Measurements from ENCODE around the gene ISL1.

ISL1 gene

DNA sequence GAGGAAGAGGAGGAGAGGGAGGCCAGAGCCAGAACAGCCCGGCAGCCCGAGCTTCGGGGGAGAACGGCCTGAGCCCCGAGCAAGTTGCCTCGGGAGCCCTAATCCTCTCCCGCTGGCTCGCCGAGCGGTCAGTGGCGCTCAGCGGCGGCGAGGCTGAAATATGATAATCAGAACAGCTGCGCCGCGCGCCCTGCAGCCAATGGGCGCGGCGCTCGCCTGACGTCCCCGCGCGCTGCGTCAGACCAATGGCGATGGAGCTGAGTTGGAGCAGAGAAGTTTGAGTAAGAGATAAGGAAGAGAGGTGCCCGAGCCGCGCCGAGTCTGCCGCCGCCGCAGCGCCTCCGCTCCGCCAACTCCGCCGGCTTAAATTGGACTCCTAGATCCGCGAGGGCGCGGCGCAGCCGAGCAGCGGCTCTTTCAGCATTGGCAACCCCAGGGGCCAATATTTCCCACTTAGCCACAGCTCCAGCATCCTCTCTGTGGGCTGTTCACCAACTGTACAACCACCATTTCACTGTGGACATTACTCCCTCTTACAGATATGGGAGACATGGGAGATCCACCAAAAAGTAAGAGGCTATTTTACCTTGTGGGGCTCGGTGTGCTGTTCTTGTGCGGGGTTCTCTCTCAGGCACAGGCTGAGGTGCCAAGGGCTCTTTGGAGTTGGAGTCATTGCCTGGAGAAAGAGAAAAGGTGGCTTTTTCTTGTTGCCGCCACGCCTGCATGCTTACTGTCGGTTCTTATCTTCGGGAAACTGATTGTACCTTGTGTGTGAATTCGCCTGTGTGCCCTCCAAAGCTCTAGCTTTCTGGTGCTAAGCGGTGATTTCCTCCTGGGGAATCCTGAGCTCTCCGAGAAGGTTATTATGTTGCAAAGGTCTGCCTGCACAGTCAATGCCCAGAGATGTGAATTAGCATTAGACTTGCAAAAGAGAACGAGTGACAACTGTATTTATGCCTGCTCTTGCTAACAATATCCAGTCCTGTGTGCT lies at the start of gene ISL1:
ISL1 (plus strand) TSS at position 318 of the 991 bp plus-strand sequence; CDS start at position 542, 224 bp downstream.
- DNase-seq: no peak

DNA sequence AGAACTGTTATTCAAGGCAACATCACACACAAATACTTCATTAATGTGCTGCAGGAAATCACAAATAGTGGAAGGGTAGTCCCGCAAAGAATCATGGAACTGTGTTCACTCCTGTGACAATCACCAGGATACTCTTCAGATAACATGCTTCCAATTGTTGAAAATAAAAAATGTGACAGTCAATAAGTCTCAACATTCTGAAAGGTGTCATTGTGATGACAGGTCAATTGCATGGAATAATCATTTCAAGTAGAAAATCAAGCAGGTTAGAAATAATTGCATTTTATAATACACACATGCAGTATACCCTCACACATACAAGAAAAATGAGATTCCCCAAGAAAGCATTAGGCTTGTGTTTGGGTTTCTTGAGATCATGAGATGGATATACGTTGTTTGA lies 46.4 kb upstream of the ISL1 start:
- DNase-seq: no peak

DNA sequence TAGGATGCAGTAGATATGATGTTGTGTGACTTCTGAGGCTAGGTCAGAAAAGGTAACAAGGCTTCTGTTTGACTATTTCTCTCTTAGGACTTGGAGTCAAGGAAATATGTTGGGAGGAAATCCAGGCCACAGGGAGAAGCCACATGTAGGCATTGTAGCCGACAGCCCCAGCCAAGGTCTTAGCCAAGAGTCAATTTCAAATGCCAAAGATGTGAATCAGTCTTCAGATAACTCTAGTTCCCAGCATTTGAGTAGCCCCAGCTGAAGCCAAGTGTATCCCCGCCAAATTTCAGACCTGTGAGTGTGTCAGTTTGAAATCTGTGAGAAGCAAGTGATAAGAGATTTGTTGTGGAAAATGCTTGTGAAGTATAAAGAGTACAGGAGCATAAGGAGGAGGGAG lies 38.1 kb upstream of the ISL1 start:
- DNase-seq: no peak

DNA sequence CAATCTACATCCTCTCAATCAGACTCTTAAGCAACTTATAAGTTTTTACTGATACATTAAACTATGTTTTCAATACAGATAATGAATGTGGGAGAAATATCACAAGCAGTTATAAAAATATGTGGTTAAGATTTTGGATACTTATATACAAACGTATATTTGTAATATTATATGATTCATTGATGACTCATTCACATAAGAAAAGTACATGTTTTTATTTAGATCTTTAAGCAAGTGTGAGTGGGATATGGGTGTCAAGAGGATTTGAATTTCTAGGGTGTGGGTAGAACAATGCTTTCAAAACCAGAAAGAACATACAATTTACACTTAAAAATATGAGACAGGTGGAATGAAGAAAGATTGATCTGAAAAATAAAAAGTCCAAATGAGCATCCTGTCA lies 36.1 kb upstream of the ISL1 start:
- no peak for DNase-seq

DNA sequence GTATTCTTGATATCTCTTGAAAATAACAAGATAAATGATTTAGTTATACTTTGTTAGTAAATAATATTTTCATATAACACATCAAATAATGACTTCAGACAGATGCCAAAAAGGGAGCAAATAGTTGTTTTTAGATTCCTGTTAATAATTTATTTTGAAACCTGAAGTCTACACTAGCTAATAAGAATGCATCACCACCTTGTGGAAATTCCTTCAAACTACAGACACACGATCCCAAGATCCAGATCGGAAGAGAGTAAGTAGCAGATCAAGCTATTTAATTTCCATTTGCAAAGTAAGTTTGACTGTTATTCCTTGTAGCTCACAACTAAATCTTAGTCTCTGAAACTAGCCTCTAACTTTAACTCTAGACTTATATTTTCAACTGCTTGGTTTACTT lies 35.5 kb upstream of the ISL1 start:
- no peak for DNase-seq

DNA sequence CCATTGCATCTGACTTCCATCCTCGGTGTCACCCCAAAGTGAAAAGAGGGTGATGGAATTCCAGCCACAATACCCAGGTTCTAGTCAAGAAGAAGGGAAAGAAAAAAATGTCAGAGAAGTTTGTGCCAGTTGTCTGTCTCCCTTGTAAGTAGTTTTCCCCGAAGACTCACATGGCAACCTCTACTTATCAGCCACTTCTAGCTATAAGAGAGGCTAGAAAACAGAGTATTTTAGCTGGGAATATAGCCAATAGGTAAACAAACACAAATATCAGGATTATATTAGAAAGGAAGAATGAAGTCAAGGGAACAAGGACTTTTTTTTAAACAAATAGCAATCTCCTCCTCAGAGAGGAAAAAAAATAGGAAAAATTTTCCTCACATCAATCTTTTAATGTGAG lies 12.2 kb upstream of the ISL1 start:
- no peak for DNase-seq

DNA sequence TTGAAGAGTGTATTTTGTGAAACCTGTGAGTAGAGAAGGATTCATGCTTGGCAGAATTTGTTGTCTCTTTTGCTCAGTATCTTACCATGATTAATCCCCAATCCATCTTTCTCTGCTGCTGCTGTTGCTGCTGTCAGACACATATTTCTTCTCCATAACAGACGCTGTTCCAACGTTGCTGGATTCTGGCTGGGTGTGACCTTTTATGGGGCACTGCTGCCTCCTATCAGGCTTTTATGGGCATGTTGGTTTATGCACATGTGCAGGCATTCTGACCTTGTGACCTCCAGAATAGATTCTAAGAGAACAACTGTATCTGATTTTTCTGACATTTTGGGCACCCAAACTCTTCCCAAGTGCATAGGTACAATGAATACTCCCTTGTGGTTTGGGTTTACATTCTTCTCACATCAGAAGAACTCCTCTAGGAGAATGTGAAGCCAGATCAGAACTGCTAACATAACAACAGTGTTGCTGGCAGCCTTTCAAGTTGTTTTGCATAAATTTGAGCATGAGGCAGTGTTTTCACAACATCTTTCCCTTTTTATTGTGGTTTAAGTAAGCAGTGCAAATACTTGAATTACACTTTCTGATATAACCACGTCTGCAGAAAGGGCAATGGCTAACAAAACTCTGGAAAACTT lies 9.2 kb upstream of the ISL1 start:
- no peak for DNase-seq

DNA sequence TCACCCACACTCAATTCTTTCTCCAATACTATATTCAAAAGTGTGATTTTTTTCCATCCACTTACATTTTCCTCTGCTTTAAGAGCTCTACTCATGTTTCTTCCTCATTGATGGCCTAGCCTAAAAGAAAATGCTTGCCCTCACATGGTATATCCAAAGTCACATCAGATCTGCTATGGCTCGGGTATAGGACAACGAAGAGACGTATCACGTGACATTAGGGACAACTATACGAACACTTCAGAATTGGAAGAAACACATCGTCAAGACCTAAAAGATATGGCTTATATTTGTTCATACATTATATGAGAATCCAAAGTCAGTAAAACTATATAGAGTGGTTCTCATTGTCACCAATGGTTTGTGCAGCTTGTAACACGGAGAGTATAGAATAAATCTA lies 8.2 kb upstream of the ISL1 start:
- no peak for DNase-seq

DNA sequence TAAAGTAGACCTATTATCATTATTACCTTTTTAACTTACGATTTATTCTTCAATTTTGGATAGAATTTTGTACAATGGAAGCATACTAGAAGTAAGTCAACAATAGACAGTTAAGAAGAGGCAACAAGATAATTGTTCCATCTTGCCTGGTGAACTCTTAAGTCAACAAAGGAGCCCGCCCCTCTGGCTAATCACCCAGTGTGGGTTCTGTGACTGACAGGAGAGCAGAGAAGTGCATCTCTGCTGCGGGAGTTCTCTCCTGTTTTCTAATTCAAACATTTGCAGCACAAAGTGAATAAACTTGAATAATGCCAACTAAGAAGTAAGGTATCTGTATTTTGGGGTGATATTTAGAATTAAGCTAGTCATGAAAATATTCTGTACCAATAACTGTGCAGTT lies 6.7 kb upstream of the ISL1 start:
- DNase-seq: no peak

DNA sequence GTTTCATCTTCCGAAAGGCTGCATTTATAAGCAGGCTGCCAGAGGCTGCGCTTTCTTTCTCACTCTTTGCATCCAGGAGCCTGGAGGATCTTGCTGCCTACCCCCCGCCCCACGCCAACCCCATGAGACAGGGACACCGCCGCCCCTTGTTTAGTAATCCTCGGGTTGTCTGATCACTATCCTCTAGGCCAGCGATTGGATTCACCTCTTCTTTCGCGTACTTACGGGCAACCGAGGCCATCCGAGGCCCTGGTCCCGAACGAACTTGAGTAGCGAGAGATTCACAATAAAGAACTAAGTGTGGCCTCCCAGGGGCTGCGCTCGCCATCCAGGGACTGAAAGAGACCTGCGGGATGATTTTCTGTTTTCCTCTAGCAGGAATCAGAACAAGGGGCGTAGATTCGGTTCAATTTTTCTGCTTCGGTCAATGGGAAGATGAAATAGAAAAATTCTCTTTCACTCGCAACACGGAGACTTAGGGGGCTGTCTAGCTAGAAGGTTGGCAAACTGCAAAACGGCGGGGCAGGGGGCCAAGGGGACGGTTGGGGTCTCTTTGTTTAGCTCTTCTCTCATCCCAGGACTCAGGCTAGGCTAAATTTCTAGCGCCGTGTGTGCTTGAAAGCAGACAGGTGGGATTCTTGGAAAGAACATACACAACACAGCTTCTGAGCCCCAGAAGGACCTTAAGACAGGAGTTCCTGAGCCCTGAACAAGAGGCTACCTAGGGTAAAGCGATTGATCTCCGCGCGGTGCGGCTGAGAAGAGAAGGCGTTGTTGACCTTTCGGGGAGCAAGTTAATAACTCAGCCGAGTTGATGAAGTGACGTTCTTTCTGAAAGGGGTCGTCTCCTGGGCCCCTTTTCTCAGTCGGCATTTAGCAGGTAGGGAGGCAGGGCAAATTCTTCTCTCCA lies 5.8 kb upstream of the ISL1 start:
- no peak for DNase-seq

DNA sequence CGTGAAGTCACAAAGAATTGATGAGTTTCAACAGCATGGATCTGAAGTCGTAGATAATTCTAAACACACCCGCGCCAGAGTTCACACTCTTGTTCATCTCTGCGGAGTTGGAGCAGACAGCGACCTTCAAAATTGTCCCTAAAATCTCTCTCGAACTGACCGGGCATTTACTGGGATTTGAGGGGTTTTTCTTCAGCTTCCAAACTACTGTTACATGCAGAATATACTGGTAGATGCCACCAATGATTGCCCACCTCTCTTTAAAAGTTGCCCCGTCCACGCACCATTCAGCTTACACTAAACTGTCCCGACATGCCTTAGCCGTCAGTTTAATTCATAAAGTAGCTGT lies 5.2 kb upstream of the ISL1 start:
- DNase-seq: no peak

DNA sequence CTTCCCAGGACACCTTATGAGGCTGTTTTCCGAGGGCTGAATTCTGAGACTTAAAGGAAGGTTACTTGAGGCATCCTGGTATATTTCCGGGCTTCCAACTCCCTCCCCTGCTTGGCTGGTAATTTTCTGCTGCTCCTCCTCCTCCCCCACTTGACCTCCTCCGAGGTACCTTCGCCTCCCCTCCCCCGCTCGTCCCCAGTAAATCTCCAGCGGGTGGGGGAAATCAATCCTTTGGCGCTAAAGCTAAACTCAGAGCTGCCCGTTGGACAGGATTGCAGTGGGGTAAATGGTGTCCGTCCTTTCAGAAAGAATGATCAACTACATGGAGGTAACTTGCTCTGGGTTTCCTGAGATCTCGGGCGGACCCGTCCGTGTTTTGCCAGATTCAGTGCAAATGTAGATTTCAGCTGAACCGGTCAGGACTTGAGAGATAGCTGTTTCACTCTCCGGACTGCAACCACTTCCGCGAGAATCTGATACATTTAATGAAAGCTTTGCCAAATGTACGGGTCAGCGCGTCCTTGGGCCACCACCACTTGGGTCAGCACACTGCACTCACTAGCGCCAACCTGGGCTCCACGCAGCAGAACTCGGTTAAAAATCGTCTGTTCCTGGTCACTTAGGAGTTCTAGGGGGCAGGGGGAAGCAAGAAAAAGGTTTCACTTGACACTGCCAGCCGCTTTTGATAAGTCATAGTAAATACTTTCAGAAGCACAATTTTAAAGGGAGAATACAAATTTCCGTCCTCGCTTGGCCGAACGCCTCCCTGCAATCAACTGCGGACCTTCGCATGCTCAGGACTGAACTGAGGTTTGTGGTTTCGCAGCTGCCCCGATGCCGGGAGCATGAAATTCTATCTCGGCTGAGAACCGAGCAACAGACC lies 4.6 kb upstream of the ISL1 start:
- DNase-seq: no peak

DNA sequence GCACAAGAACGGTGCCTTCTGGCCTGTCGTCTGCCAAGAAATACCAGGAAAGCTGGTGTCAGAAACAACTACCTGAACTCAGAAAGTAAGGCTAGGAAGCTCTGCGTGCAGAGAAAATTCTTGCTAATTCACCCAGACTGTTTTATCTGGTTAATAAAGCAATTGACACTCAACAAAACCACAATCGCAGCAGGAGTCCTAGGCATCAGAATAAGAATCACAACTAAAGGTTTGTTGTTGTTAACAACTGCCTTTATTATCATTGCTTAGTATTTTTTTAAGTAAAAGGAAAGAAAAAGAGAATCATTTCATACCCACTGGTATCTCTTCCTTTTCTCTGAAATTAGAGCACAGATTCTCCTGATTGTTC lies 3.9 kb upstream of the ISL1 start:
- DNase-seq: no peak

DNA sequence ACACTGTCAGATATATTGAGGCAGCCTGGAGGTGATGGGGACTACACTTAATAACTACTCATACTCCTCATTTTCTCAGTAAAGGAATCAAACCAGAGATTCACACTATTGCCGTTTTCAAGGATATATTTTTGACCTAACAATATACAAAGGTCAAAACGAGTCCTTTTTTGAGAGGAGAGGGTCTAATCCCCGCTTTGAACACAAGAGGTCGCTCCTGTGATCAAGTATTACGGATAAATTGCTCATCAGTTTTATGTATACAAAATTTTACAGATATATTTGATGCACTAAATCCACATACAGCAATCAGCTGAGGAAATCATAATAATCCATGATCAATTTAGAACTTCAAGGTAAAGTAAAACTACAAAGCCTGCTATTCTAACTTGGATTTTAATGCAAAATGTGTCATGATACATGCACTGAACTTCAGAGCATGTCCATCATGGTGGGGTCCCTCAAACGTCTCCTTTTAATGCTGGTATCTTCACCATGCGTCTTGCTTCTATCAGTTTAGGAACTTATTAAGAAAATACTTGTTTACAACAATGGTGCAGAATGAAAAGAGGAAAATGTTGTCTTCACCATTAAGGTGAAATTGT lies 2.5 kb upstream of the ISL1 start:
- DNase-seq: no peak

DNA sequence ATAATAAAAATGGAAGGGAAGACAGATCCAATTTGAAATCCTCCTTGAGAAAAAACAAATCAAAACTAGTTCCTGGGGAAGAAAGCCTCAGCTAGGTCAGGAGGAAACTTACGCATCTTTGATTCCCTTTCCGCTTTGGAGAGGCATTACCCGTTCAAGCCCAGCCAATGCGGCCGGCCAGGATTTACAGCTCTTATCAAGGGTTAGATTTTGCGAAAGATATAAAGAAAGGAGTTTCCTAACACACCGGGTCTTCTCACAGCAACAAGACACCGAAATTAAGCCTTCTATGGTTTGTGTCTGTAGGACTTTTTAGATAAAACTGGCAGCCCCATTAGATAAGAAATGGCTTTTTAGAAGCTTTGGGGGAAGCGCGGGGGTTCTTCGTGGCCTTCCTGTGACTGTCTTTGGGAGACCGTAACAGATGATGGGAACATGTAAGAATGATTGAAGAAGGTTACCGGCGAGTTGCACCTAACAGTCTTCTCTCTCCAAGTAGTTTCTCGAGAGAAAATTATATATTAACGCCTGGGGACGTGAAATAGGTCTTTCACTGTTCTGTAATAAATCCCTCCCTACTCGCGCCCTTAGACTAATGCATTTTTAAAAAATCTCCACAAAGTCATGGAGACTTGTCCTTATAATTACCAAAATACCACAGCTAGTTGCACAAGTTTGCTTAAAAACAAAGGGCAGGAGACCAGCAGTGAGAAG lies 1.3 kb upstream of the ISL1 start:
- no peak for DNase-seq

DNA sequence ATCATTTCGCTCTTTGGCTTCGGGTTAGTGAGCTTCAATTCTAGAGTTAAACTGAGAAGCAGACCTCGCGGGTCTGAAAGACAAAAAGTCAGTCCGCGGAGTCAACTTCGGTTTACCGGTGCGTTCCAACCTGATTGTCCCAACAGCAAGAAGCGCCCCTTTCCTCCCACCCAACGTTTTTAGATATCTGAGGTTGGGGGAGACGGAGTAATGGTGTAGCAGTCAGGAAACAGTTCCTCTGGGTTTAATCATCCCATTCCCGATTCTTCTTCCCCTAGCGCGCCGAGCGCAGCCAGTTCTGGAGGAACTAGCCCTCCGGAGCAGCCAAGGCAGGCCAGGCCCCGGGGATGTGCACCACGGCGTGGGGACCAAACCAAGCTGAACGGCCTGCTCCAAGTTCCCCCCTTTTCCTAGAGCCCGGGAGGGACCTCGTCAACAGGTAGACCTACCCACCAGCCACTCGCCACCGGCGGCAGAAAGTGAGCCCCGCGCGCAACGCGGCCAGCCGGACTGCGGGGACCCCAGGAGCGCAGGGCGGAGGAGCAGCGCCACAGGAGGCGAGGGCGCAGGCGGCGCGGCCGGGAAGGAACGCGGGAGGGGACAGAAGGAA lies 622 bp upstream of the ISL1 start:
- no peak for DNase-seq

DNA sequence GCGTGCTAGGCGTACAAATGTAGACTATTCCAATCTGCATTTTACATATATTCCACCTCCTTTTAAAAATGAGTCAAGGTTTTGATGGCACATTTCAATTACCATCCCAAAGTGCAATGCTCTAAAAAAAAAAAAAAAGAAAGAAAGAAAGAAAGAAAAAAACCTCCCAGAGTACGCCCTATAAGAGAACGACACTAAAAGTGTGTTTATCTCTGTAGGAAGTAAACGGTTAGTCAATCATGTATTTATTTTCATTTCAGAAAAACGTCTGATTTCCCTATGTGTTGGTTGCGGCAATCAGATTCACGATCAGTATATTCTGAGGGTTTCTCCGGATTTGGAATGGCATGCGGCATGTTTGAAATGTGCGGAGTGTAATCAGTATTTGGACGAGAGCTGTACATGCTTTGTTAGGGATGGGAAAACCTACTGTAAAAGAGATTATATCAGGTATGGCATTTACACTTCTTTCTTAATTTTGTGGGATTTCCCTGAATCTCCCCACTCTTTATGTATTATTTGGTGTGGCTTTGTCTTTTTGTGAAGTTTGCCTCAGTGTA lies 1.1 kb downstream of the ISL1 start:
- DNase-seq: no peak

DNA sequence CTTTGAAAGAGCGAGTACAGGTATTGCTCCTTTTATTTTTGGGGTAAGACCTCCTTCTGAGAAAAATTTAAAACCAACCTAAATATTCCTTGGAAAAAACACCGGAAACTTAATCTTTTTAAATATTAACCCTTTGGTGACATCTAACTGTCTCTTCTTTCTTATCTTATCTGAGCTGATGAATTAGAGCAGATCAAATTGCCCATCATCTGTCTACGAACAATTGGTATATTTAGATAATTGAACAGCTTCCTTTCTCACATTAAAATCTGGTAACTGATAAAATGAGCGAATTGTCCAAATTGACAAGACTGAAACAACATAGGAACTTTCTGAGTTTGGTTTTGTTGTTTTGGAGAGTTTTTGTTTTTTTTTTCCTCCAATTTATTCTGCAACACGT lies 2.0 kb downstream of the ISL1 start:
- DNase-seq: no peak

DNA sequence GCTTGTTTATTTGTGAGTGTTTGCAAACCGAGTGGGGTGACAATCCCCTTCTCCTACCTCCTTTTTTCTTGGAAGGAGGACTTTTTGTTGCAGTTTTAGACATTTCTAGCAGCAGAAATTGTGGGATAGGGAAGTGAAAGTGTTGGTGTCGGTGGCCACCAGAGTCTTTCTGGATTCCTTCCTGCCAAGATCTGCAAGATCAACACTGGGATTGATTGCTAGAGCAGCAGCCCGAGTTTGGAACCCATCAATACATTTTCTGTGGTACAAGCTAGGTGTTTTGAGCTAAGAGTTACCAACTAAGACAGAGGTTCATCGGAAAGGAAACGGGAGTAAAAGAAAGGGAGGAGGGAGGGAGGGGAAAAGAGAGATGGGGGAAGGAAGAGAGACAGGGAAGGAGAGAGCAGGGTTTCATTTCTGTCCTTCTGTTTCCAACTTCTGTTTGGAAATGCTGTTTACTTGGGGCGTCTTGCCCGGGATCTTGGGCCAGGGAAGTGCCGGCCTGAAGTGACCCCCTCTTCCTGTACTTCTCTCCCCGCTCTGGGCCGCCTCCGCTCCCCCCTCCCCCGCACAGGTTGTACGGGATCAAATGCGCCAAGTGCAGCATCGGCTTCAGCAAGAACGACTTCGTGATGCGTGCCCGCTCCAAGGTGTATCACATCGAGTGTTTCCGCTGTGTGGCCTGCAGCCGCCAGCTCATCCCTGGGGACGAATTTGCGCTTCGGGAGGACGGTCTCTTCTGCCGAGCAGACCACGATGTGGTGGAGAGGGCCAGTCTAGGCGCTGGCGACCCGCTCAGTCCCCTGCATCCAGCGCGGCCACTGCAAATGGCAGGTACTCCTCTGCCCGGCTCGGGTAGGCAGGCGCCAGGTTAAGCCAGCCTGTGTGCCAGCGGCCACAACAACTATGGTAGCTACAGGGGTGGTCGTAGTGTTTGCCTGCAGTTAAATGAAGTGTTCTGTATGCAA lies 4.0 kb downstream of the ISL1 start:
- DNase-seq: no peak

Measured in activated naive CD4-positive, alpha-beta T cell treated with anti-CD3 and anti-CD28 coated beads, Interleukin-2, amount 50 U/mL, for 16 hours (primary cell).